Measurements from ENCODE around the gene NRG3. TPM values are rescaled to one million over a fixed set of nuclear protein-coding genes. Genes with fewer than 3 reads are reported as not detected.

The NRG3 gene
- total RNA-seq, 1 experiment from 2014 or later: 0.66 TPM

DNA sequence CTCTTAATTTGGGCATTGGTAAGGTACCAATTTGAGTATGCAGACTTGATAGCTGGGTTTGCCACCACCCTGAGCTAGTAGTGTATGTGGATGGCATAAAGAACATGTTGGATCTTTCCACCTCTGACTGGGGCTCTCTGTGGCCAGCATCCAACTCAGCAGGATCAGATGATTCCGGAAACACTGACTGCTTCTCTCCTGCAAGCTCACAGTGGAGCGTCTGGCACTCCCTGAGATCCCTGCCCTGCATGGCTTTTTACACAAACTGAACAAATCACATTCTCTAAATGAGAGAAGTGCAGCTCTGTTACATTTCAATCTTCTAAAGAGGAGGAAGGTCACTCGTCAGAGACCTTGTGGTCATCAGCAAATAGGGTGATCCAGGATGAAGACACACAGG lies 1057.5 kb downstream of the NRG3 start:
- no peak overlapping the region for H3K4me3 Mint-ChIP-seq (ENCODE audit: unreplicated experiment)
- Histone ChIP-seq H3K4me3 (ENCODE audit: low read depth, low read length) (no peak overlapping the region), H3K36me3 (ENCODE audit: control insufficient read depth, insufficient read depth, low read length) (no peaks in the 10 kb centered on the region), H3K9me3 (no peaks in the 10 kb centered on the region), H3K27me3 (replicated peaks; ENCODE audit: control insufficient read depth, insufficient read depth, low read length) (no peaks in the 10 kb centered on the region), H3K4me1 (peaks cover 11% of the 10 kb centered on the region; the same call in 1 of the 2 replicates)
- H3K36me3 Mint-ChIP-seq (ENCODE audit: insufficient read depth, unreplicated experiment): no peaks in the 10 kb centered on the region
- H3K9me3 Mint-ChIP-seq (ENCODE audit: unreplicated experiment): no peaks in the 10 kb centered on the region
- H3K27ac Mint-ChIP-seq (ENCODE audit: unreplicated experiment): no peak overlapping the region
- ChIA-PET CTCF (no interaction called here), POLR2A (no interaction called here)
- DNase-seq: no peak
- TF ChIP-seq, protein P1, sequence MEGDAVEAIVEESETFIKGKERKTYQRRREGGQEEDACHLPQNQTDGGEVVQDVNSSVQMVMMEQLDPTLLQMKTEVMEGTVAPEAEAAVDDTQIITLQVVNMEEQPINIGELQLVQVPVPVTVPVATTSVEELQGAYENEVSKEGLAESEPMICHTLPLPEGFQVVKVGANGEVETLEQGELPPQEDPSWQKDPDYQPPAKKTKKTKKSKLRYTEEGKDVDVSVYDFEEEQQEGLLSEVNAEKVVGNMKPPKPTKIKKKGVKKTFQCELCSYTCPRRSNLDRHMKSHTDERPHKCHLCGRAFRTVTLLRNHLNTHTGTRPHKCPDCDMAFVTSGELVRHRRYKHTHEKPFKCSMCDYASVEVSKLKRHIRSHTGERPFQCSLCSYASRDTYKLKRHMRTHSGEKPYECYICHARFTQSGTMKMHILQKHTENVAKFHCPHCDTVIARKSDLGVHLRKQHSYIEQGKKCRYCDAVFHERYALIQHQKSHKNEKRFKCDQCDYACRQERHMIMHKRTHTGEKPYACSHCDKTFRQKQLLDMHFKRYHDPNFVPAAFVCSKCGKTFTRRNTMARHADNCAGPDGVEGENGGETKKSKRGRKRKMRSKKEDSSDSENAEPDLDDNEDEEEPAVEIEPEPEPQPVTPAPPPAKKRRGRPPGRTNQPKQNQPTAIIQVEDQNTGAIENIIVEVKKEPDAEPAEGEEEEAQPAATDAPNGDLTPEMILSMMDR (IDR thresholded peaks at IDR 0.05; ENCODE audit: insufficient read depth in 1 of 2, low read depth in 1 of 2, low read length in 1 of 2, severe bottlenecking in 1 of 2, unreplicated experiment in 1 of 2): no peak
- intact Hi-C loops (cut with micrococcal nuclease; ENCODE audit: unreplicated experiment): no loop called here
- H3K4me1 Mint-ChIP-seq (ENCODE audit: low read depth, unreplicated experiment): peaks cover 11% of the 10 kb centered on the region
- H3K27me3 Mint-ChIP-seq (ENCODE audit: insufficient read depth, unreplicated experiment): no peaks in the 10 kb centered on the region
- no TSS peak for BruUV-seq (replicated peaks)

DNA sequence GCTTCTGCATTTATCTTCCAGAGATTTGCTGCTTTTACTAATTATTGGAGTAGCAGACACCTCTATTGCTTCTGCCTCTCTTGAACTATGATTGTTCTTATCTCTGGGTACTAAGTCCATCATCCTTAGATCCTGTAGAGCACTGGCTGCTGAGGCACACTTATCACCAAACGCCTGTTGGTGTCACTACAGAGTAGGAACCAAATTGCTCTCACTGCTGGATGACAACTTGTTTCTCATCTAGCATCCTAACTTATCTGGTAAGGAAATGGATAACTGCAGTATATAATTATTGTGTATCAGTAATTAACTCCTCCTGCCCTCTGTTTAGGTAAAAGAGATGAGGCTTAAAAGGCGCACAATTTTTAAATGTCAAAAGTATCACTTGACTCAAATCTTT lies 1059.4 kb downstream of the NRG3 start:
- H3K9me3 ChIP-seq: no peaks in the 10 kb centered on the region
- no peak overlapping the region for H3K4me3 Mint-ChIP-seq (ENCODE audit: unreplicated experiment)
- ChIA-PET POLR2A (no interaction called here), CTCF (no interaction called here)
- peaks cover 8% of the 10 kb centered on the region for H3K4me1 Mint-ChIP-seq (ENCODE audit: low read depth, unreplicated experiment)
- H3K4me3 ChIP-seq (ENCODE audit: low read depth, low read length): no peak overlapping the region
- no peaks in the 10 kb centered on the region for H3K27me3 Mint-ChIP-seq (ENCODE audit: insufficient read depth, unreplicated experiment)
- H3K27ac Mint-ChIP-seq (ENCODE audit: unreplicated experiment): no peak overlapping the region
- peak; percentile 53 to 55 for DNase-seq
- TF ChIP-seq, protein P1 (IDR thresholded peaks at IDR 0.05; ENCODE audit: insufficient read depth in 1 of 2, low read depth in 1 of 2, low read length in 1 of 2, severe bottlenecking in 1 of 2, unreplicated experiment in 1 of 2): peak; percentile 47 to 59
- no peaks in the 10 kb centered on the region for H3K36me3 ChIP-seq (ENCODE audit: control insufficient read depth, insufficient read depth, low read length)
- H3K9me3 Mint-ChIP-seq (ENCODE audit: unreplicated experiment): no peaks in the 10 kb centered on the region
- intact Hi-C loops (cut with micrococcal nuclease; ENCODE audit: unreplicated experiment): loop anchor here (1.0 kb wide), 3 partner anchors 25 to 138 kb away; no protein-coding TSS in a partner anchor
- no TSS peak for BruUV-seq (replicated peaks)
- H3K27me3 ChIP-seq (replicated peaks; ENCODE audit: control insufficient read depth, insufficient read depth, low read length): no peaks in the 10 kb centered on the region
- H3K4me1 ChIP-seq: peaks cover 4% of the 10 kb centered on the region; the same call in 1 of the 2 replicates
- no peaks in the 10 kb centered on the region for H3K36me3 Mint-ChIP-seq (ENCODE audit: insufficient read depth, unreplicated experiment)

- TF ChIP-seq, protein P1 (IDR thresholded peaks at IDR 0.05; ENCODE audit: insufficient read depth in 1 of 2, low read depth in 1 of 2, low read length in 1 of 2, severe bottlenecking in 1 of 2, unreplicated experiment in 1 of 2): no peak
- ChIA-PET POLR2A (no interaction called here), CTCF (no interaction called here)
- H3K9me3 ChIP-seq: no peaks in the 10 kb centered on the region
- DNase-seq: no peak
- no peaks in the 10 kb centered on the region for H3K9me3 Mint-ChIP-seq (ENCODE audit: unreplicated experiment)
- H3K36me3 Mint-ChIP-seq (ENCODE audit: insufficient read depth, unreplicated experiment): no peaks in the 10 kb centered on the region
- peaks cover 4% of the 10 kb centered on the region; the same call in 1 of the 2 replicates for H3K4me1 ChIP-seq
- H3K36me3 ChIP-seq (ENCODE audit: control insufficient read depth, insufficient read depth, low read length): no peaks in the 10 kb centered on the region
- no TSS peak for BruUV-seq (replicated peaks)
- no peaks in the 10 kb centered on the region for H3K27me3 Mint-ChIP-seq (ENCODE audit: insufficient read depth, unreplicated experiment)
- H3K27ac Mint-ChIP-seq (ENCODE audit: unreplicated experiment): no peak overlapping the region
- peaks cover 8% of the 10 kb centered on the region for H3K4me1 Mint-ChIP-seq (ENCODE audit: low read depth, unreplicated experiment)
- H3K4me3 ChIP-seq (ENCODE audit: low read depth, low read length): no peak overlapping the region
- H3K27me3 ChIP-seq (replicated peaks; ENCODE audit: control insufficient read depth, insufficient read depth, low read length): no peaks in the 10 kb centered on the region
- H3K4me3 Mint-ChIP-seq (ENCODE audit: unreplicated experiment): no peak overlapping the region
- intact Hi-C loops (cut with micrococcal nuclease; ENCODE audit: unreplicated experiment): loop anchor here (1.0 kb wide), 3 partner anchors 24 to 139 kb away; no protein-coding TSS in a partner anchor
Measured at GRCh38 chr10:82934947-82935346, 1060.0 kb downstream of the NRG3 start.

All from Caco-2 (cell line).